Esophagus muscularis mucosa (tissue), 4 donors: ENCODE measurements around the gene LAMA5. TPM values are rescaled to one million over a fixed set of nuclear protein-coding genes. Genes with fewer than 3 reads are reported as not detected.

Experiments
- DNase-seq: peaks from one replicate; pipeline ENCODE4 v3.0.0-alpha.2; 2017; ENCODE audit errors: extremely low spot score
- H3K27ac ChIP-seq, 4 donors: fragments of 200-600 bp; sonication (generic); replicated peaks in 1 of 4; 1 replicate in 3 of 4; 2 replicates in 1 of 4; pipeline ENCODE4 v1.5.1; 2016 to 2019; ENCODE audit warnings: mild to moderate bottlenecking in 1 of 4
- H3K27me3 ChIP-seq, 4 donors: fragments of 200-600 bp; sonication (generic); one replicate each; pipeline versions ENCODE4 v1.5.1 to v1.6.0; 2016 to 2019
- H3K36me3 ChIP-seq, 4 donors: fragments of 200-600 bp; sonication (generic); one replicate each; pipeline ENCODE4 v1.5.1; 2016 to 2019
- H3K4me1 ChIP-seq, 4 donors: fragments of 200-600 bp; sonication (generic); one replicate each; pipeline ENCODE4 v1.5.1; 2016 to 2019
- H3K4me3 ChIP-seq, 4 donors: fragments of 200-600 bp; sonication (generic); 1 replicate in 2 of 4; 2 replicates in 2 of 4; pipeline ENCODE4 v1.5.1; 2016 to 2019; ENCODE audit warnings: mild to moderate bottlenecking in 4 of 4, moderate library complexity in 1 of 4
- H3K9me3 ChIP-seq, 4 donors: fragments of 200-600 bp; sonication (generic); 1 replicate in 3 of 4; 2 replicates in 1 of 4; pipeline ENCODE4 v1.5.1; 2016 to 2019
- EP300 ChIP-seq: sonication (generic); formaldehyde crosslinking; IDR thresholded peaks from one replicate; pipeline ENCODE4 v1.6.1; 2017; ENCODE audit warnings: antibody characterized with exemption
- POLR2A ChIP-seq: fragments of 450-650 bp; IDR thresholded peaks from one replicate; pipeline ENCODE4 v1.6.1; 2017; ENCODE audit warnings: antibody characterized with exemption, moderate library complexity, mild to moderate bottlenecking, low read depth
- POLR2AphosphoS5 ChIP-seq, 2 donors: sonication (generic); formaldehyde crosslinking; IDR thresholded peaks; one replicate each; pipeline ENCODE4 v1.6.1; 2017; ENCODE audit warnings: antibody characterized with exemption in 2 of 2
- WGBS: methylation state at CpG from one replicate; pipeline ENCODE4 v1.1.5; 2018; 5-methylcytosine and 5-hydroxymethylcytosine counted together
- intact Hi-C: fragments of 100-400 bp; cut with DNase I; formaldehyde crosslinking; loops from one replicate; pipeline ENCODE4 v1.15.1; 2023
- total RNA-seq, 4 donors: library from RNA; depleted of rRNA; stranded (reverse); fragments of >200 nt; gene quantifications; one replicate each; pipeline versions ENCODE4 v1.1.0 to v1.2.1, GENCODE V29; 2016
- TF ChIP-seq, protein P1 (sequence below), 3 experiments: fragments of 200-600 bp in 2 of 3; fragments of 450-650 bp in 1 of 3; sonication (generic) in 2 of 3; IDR thresholded peaks; one replicate each; pipeline ENCODE4 v1.5.1; 2017 to 2019; ENCODE audit warnings: antibody characterized with exemption in 3 of 3, mild to moderate bottlenecking in 2 of 3, moderate library complexity in 1 of 3

Gene LAMA5
- total RNA-seq, 4 donors from 2014 or later: 70.1 to 257 (median 150) TPM

DNA sequence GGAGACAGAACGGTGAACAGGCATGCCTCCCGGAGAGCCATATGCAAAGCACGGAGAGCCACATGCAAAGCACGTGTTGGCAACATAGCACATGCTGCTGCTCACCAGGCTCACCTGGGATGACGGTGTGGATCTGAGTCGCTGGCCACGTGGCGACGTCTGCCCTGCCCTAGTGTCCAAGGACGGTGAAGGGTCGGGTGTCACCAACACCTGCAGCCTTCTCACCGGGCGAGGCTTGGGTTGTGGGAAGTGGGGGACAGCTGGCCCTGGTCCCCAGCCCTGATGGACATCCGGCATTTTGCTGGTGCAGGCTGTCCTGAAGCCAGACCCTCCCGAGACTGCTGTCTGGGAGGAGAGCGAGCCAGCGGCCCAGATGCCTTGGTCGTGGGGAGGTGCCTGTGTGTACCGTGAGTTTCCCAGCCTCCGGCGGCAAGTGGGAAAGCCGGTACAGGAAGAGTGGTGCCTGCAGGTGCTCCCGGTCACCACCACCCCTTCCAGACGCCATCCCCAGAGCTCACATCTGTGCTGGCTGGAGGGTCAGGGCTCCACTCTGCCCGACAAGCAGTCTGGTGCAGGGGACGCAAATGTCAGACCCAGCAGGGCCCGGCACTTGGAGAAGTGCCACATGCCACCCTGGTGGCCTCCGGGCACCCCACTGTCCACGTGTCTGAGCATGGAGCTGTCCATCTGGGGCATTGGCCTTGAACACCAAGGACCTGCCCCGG is 70.2 kb downstream of the LAMA5 start:
- intact Hi-C loops: no loop called here
- Histone ChIP-seq H3K4me3 (no peak overlapping the region), H3K9me3 (no peaks in the 10 kb centered on the region), H3K27me3 (no peaks in the 10 kb centered on the region), H3K4me1 (peaks cover 0 to 5% (median 2%) of the 10 kb centered on the region in 4 donors), H3K27ac (no peak overlapping the region), H3K36me3 (peaks cover 17 to 62% (median 60%) of the 10 kb centered on the region in 4 donors)
- DNase-seq: no peak
- TF ChIP-seq POLR2AphosphoS5 (IDR thresholded peaks at IDR 0.05) (no peak), EP300 (no peak), POLR2A (no peak)
- TF ChIP-seq, protein P1, sequence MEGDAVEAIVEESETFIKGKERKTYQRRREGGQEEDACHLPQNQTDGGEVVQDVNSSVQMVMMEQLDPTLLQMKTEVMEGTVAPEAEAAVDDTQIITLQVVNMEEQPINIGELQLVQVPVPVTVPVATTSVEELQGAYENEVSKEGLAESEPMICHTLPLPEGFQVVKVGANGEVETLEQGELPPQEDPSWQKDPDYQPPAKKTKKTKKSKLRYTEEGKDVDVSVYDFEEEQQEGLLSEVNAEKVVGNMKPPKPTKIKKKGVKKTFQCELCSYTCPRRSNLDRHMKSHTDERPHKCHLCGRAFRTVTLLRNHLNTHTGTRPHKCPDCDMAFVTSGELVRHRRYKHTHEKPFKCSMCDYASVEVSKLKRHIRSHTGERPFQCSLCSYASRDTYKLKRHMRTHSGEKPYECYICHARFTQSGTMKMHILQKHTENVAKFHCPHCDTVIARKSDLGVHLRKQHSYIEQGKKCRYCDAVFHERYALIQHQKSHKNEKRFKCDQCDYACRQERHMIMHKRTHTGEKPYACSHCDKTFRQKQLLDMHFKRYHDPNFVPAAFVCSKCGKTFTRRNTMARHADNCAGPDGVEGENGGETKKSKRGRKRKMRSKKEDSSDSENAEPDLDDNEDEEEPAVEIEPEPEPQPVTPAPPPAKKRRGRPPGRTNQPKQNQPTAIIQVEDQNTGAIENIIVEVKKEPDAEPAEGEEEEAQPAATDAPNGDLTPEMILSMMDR (IDR thresholded peaks at IDR 0.05): no peak
- 90% methylated on average over 18 of the region's 30 CpGs for WGBS

DNA sequence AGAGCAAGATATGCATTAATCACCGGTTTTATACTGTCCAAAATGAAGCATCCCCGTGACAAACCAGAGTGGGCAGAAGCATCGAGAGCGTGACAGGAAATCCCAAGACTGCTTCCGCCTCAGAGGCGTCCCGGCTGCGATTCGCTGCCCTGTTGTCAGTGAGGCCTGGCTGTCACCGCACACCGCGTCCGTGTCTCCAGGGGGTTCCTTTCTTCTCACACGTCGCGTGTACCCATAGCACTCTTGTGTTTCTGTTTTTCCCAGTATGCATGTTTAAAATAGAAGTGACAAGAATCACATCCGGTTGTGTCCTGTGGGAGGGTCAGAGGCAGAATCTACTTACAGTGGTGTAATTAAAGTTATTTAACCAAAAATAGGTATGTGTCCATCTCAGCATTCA is 72.6 kb downstream of the LAMA5 start:
- 87% methylated on average over 17 of the region's 17 CpGs for WGBS
- no peaks in the 10 kb centered on the region for H3K27me3 ChIP-seq
- no peaks in the 10 kb centered on the region for H3K4me1 ChIP-seq
- H3K9me3 ChIP-seq: no peaks in the 10 kb centered on the region
- peaks cover 25 to 84% (median 82%) of the 10 kb centered on the region in 4 donors for H3K36me3 ChIP-seq
- no peak overlapping the region for H3K27ac ChIP-seq
- DNase-seq: no peak
- intact Hi-C loops: no loop called here
- TF ChIP-seq EP300 (no peak), POLR2AphosphoS5 (IDR thresholded peaks at IDR 0.05) (no peak), POLR2A (no peak)
- TF ChIP-seq, protein P1 (IDR thresholded peaks at IDR 0.05): no peak
- no peak overlapping the region for H3K4me3 ChIP-seq

DNA sequence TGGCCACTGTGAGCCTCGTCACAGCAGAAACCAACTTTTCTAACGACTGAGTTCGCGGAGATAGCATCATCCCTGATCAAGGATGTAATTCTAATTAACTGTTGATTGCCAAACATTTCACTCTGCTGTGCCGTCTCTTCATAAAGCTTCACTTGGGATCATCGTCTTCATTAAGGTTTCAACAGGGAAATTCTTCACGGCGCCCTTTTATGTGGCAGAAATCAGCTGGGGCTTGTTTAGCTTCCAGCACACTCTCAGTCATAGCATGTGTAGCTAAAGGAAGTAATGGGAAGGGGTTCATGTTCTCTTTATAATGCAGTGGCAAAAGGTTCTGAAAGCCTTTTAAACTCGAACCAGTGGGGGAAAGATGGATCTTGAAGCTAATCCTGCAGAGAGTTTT is 73.2 kb downstream of the LAMA5 start:
- WGBS: 84% methylated on average over 9 of the region's 9 CpGs
- H3K36me3 ChIP-seq: peaks cover 30 to 90% (median 87%) of the 10 kb centered on the region in 4 donors
- TF ChIP-seq, protein P1 (IDR thresholded peaks at IDR 0.05): no peak
- TF ChIP-seq EP300 (no peak), POLR2A (no peak), POLR2AphosphoS5 (IDR thresholded peaks at IDR 0.05) (no peak)
- no peak overlapping the region for H3K27ac ChIP-seq
- DNase-seq: no peak
- H3K27me3 ChIP-seq: no peaks in the 10 kb centered on the region
- no peaks in the 10 kb centered on the region for H3K4me1 ChIP-seq
- intact Hi-C loops: no loop called here
- H3K4me3 ChIP-seq: no peak overlapping the region
- H3K9me3 ChIP-seq: no peaks in the 10 kb centered on the region

DNA sequence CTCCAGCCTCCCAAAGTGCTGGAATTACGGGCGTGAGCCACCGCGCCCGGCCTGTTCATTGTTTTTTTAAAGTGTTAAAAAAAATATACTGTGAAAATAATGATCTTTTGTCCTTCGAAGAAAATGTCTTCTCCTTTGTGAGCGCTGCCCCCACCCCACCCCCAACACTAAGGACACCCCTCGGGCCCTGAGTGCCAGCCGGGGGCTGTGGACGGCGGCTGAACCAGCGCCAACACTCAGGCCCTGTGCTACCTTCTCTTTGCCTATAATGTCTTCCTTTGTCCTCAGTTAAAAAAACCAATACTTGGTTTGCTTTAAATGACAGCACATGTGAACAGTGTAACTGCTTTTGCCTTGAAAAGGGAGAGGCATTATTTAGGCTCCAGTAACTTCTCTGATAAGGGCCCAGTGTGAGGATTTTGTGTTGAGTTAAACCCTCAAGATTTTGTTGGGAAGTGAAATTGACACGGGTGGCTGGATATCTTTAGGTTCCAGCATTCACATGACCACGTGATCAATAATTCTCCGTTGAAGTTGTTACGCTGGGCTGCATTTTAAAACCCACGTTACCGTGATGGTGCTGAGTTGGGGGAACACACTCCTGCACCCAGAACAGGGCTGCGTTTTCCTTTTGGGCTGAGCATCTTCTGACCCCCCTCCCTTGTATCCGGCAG is 73.9 kb downstream of the LAMA5 start:
- TF ChIP-seq EP300: no peak
- no peak for TF ChIP-seq POLR2A
- no peak for TF ChIP-seq POLR2AphosphoS5 (IDR thresholded peaks at IDR 0.05)
- TF ChIP-seq, protein P1 (IDR thresholded peaks at IDR 0.05): no peak
- 92% methylated on average over 20 of the region's 20 CpGs for WGBS
- no peak for DNase-seq
- Histone ChIP-seq H3K9me3 (no peaks in the 10 kb centered on the region), H3K36me3 (peaks cover 30 to 97% (median 86%) of the 10 kb centered on the region in 4 donors), H3K27me3 (no peaks in the 10 kb centered on the region), H3K4me3 (no peak overlapping the region), H3K4me1 (no peaks in the 10 kb centered on the region), H3K27ac (no peak overlapping the region)
- intact Hi-C loops: no loop called here
